K562 (cell line): ENCODE results near the gene PARP15. TPM values are rescaled to one million over a fixed set of nuclear protein-coding genes. Genes with fewer than 3 reads are reported as not detected.
A peak's percentile ranks its signal among the peaks of the same experiment; 100 is the strongest.

ENCODE experiments used
- ATF2 ChIP-seq: sonication (generic); formaldehyde crosslinking; IDR thresholded peaks from 2 replicates; pipeline ENCODE4 v1.8.1; 2022; ENCODE audit warnings: missing genetic modification reagents
- HMG20B ChIP-seq: fragments of 250-450 bp; sonication (Bioruptor Pico); IDR thresholded peaks from 2 replicates; pipeline ENCODE4 v1.5.0; 2021; ENCODE audit warnings: mild to moderate bottlenecking
- IRF2 ChIP-seq: sonication (generic); formaldehyde crosslinking; IDR thresholded peaks from 2 replicates; pipeline ENCODE4 v1.8.1; 2022; ENCODE audit warnings: mild to moderate bottlenecking, missing genetic modification reagents
- MAX ChIP-seq: sonication (generic); formaldehyde crosslinking; IDR thresholded peaks from 2 replicates; pipeline ENCODE4 v1.9.0; 2022; ENCODE audit warnings: mild to moderate bottlenecking, missing genetic modification reagents
- MNT ChIP-seq, 2 experiments: fragments of 450-650 bp; conservative IDR thresholded peaks; 2 replicates each; pipeline ENCODE4 v1.6.1; 2017; ENCODE audit warnings: mild to moderate bottlenecking in 2 of 2, moderate library complexity in 2 of 2
- NR0B1 ChIP-seq: fragments of 450-650 bp; IDR thresholded peaks from one replicate; pipeline ENCODE4 v1.6.1; 2018; ENCODE audit warnings: mild to moderate bottlenecking, moderate library complexity; ENCODE audit not compliant: partially characterized antibody
- NRF1 ChIP-seq, 2 experiments: fragments of 450-650 bp; IDR thresholded peaks in 1 of 2; conservative IDR thresholded peaks in 1 of 2; 2 replicates each; pipeline ENCODE4 v1.6.1; 2014; ENCODE audit warnings: mild to moderate bottlenecking in 2 of 2
- STAG1 ChIP-seq: sonication (generic); formaldehyde crosslinking; IDR thresholded peaks from 2 replicates; pipeline ENCODE4 v1.5.0; 2020; ENCODE audit warnings: missing genetic modification reagents, borderline replicate concordance
- TCF15 ChIP-seq: fragments of 250-450 bp; sonication (Bioruptor Pico); IDR thresholded peaks from 2 replicates; pipeline ENCODE4 v1.8.0; 2022; ENCODE audit warnings: moderate library complexity, mild to moderate bottlenecking, inconsistent platforms
- TEAD4 ChIP-seq, 2 experiments: sonication (generic) in 1 of 2; formaldehyde crosslinking in 1 of 2; IDR thresholded peaks; 2 replicates each; pipeline versions ENCODE4 v1.6.1 to v1.8.0; 2012 to 2022; ENCODE audit warnings: borderline replicate concordance in 1 of 2, inconsistent platforms in 1 of 2, low read length in 1 of 2, mild to moderate bottlenecking in 1 of 2, missing genetic modification reagents in 1 of 2
- YY1 ChIP-seq, 3 experiments: IDR thresholded peaks; 2 replicates each; pipeline ENCODE4 v1.6.1; 2011; ENCODE audit warnings: low read length in 2 of 3, mild to moderate bottlenecking in 2 of 3, moderate library complexity in 2 of 3, borderline replicate concordance in 1 of 3, control low read depth in 1 of 3, low read depth in 1 of 3; ENCODE audit not compliant: insufficient read depth in 3 of 3, insufficient replicate concordance in 2 of 3, control insufficient read depth in 1 of 3, insufficient read length in 1 of 3; ENCODE audit errors: extremely low read depth in 1 of 3
- ZBTB11 ChIP-seq, 3 experiments: fragments of 200-800 bp in 1 of 3; fragments of 250-450 bp in 1 of 3; fragments of 450-650 bp in 1 of 3; sonication (Bioruptor Pico) in 1 of 3; sonication (Bioruptor generic) in 1 of 3; formaldehyde crosslinking in 1 of 3; IDR thresholded peaks; 2 replicates each; pipeline versions ENCODE4 v1.6.1 to v1.8.0; 2016 to 2022; ENCODE audit warnings: mild to moderate bottlenecking in 2 of 3, missing genetic modification characterization in 2 of 3, missing compliant biosample characterization in 1 of 3, moderate library complexity in 1 of 3
- ZNF445 ChIP-seq: fragments of 250-450 bp; sonication (Bioruptor Pico); IDR thresholded peaks from 2 replicates; pipeline ENCODE4 v1.4.0; 2020; ENCODE audit warnings: low read depth, mild to moderate bottlenecking, moderate library complexity
- ZNF668 ChIP-seq: fragments of 250-450 bp; sonication (Bioruptor Pico); IDR thresholded peaks from 2 replicates; pipeline ENCODE4 v1.8.0; 2022; ENCODE audit warnings: mild to moderate bottlenecking, inconsistent platforms
- polyA plus RNA-seq, 8 experiments: library from polyadenylated mRNA; depleted of rRNA in 4 of 8; stranded (reverse) in 5 of 8; unstranded in 3 of 8; fragments of >200 nt; fragmentation: Nextera tagmentation in 2 of 8; fragmentation: Illumina TruSeq in 1 of 8; extraction: Ambion mirVana in 2 of 8; extraction: Trizol in 1 of 8; gene quantifications; 2 replicates each; pipeline versions ENCODE4 v1.2.1 to v1.2.3, GENCODE V29; 2011 to 2014; ENCODE audit warnings: inconsistent platforms in 1 of 8, missing spikeins in 1 of 8
- total RNA-seq, 7 experiments: library from RNA; depleted of rRNA in 6 of 7; stranded (reverse); fragments of >200 nt in 6 of 7; fragmentation: Illumina TruSeq in 2 of 7; extraction: Trizol in 2 of 7; gene quantifications; 2 replicates each; pipeline versions ENCODE4 v1.2.1 to v1.2.3, GENCODE V29; 2011 to 2021; ENCODE audit warnings: low replicate concordance in 1 of 7

PARP15 gene
- total and polyA plus RNA-seq, 9 of the 15 experiments (the other 6 are each of a cell fraction or from before 2014, with no cell fraction given): 0.05 to 0.40 (median 0.13) TPM

GRCh38 chr3:122680475-122681283, 103.2 kb downstream of the PARP15 start, which contains the start of gene PARP14 (continued):
- peak in 1 of 3 experiments; percentile 62; a peak in 1 of 6 replicates for TF ChIP-seq ZBTB11 (CRISPR knock-in tag; IDR thresholded peaks at IDR 0.05)
- no peak for TF ChIP-seq TEAD4 (IDR thresholded peaks at IDR 0.05; ENCODE audit: low read length)
- no peak for TF ChIP-seq TEAD4 (CRISPR knock-in tag; IDR thresholded peaks at IDR 0.05; ENCODE audit: borderline replicate concordance)
- no peak for TF ChIP-seq NR0B1
- TF ChIP-seq YY1 (IDR thresholded peaks at IDR 0.05; ENCODE audit: borderline replicate concordance in 1 of 3, control insufficient read depth in 1 of 3, extremely low read depth in 1 of 3, insufficient read depth in 3 of 3, insufficient read length in 1 of 3, insufficient replicate concordance in 2 of 3, low read depth in 1 of 3, low read length in 2 of 3): peak in 2 of 3 experiments; percentile 51 to 86
- no peak for TF ChIP-seq ATF2
- no peak for TF ChIP-seq TCF15 (CRISPR knock-in tag)
- no peak for TF ChIP-seq STAG1 (CRISPR knock-in tag)
- TF ChIP-seq IRF2 (CRISPR knock-in tag): peak; percentile 93
- TF ChIP-seq MAX (CRISPR knock-in tag): no peak
- peak in 1 of 2 experiments; percentile 16; a peak in 1 of 4 replicates for TF ChIP-seq NRF1 (conservative IDR thresholded peaks at IDR 0.05 in 1 of 2, IDR thresholded peaks at IDR 0.05 in 1 of 2)
- TF ChIP-seq ZNF668 (CRISPR knock-in tag): no peak
- TF ChIP-seq ZNF445 (CRISPR knock-in tag): no peak
- TF ChIP-seq MNT (conservative IDR thresholded peaks at IDR 0.05): no peak
- TF ChIP-seq HMG20B: no peak
